Measurements from ENCODE around the gene NAE1. TPM values are rescaled to one million over a fixed set of nuclear protein-coding genes. Genes with fewer than 3 reads are reported as not detected.

NAE1 gene
- total RNA-seq, 1 donor: 91.1 TPM

DNA sequence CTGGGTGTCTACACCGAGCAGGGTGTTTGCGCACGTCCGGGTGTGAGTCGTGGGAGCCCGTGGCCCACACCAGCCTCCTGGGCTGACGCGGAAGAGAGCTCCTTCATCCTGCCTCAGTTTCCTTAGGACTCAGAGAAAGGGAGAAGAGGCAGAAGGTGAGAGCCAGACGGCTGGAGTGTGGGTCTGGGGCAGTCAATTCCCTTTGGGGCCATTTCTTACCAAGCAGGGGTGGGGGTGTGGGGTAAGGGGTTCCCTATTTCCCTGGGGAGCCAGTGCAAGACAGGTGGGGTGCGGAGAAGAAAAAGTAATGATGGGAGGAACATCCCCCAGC, 14.3 kb upstream of the NAE1 start:
- TF ChIP-seq CTCF (IDR thresholded peaks at IDR 0.05; ENCODE audit: insufficient read depth, low read depth, low read length): no peak
- no peak overlapping the region for H3K4me3 ChIP-seq (ENCODE audit: low read depth, low read length)
- no peak for DNase-seq (ENCODE audit: low read depth)

DNA sequence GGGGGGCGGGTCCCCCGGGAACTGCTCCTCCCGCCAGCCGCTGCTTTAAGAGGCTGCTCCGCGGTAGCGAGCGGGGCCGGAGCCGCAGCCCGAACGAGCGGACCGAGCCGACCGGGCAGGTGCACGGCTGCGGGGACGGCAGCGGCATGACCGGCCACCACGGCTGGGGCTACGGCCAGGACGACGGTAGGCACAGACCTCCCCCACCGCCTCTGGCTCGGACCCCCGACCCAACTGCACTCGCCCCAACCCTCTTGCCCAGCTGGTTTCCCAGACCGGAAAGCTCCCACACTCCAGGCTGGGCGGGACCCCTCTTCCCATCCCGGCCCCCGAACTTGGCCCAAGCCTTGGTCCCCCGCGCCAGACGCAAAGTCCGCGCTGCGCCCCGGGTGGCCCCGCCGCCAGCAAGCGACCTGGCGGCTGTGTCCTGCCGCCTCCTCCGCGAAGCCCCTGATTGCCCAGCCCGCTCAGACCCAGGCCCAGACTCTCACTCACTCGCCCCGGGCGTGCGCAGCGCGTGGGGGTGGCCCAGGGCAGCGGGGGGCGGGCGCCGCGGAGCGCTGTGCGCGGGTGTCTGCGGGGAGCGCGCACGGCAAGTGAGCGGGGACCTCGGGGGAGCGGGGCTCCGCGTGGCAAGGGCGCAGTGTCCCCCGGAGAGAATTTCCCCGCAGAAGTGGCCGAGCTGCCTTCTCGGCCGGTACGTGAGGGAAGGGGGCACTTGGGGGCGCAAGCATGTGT, 13.7 kb upstream of the NAE1 start, which contains the start of gene CA7:
Gene CA7, plus strand, starts transcription at position 73 of the 738 bp plus-strand sequence. Its CDS starts 74 bp downstream, at position 147.
- TF ChIP-seq CTCF (IDR thresholded peaks at IDR 0.05; ENCODE audit: insufficient read depth, low read depth, low read length): no peak
- peak within 1 kb of the TSS; percentile 45 for H3K4me3 ChIP-seq (ENCODE audit: low read depth, low read length)
- no peak for DNase-seq (ENCODE audit: low read depth)

GRCh38 chr16:66844009-66844341, 13.2 kb upstream of the NAE1 start:
- no peak for TF ChIP-seq CTCF (IDR thresholded peaks at IDR 0.05; ENCODE audit: insufficient read depth, low read depth, low read length)
- no peak for DNase-seq (ENCODE audit: low read depth)
- peak overlapping the region; percentile 45 for H3K4me3 ChIP-seq (ENCODE audit: low read depth, low read length)

- no peak for TF ChIP-seq CTCF (IDR thresholded peaks at IDR 0.05; ENCODE audit: insufficient read depth, low read depth, low read length)
- DNase-seq (ENCODE audit: low read depth): no peak
- no peak overlapping the region for H3K4me3 ChIP-seq (ENCODE audit: low read depth, low read length)
Observed at GRCh38 chr16:66843191-66843590, 12.4 kb upstream of the NAE1 start.

DNA sequence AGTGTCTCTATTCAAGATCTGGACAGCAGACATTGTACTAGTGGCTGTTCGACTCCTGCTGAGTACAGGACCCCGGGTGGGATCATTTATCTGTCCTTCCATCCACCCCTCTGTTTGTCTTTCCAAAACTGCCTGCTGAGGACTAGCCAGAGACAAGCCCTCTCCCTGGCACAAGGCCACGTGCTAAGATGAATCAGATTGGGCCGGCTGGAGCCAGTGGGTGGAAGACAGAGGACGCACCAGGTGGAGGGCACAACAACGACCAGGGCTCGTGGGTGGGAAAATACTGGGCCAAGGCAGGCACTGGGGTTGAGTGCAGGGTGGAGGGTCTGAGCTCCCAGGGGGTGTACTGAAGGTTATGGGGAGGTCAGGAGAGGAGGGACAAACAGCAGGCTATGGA, 12.0 kb upstream of the NAE1 start:
- DNase-seq (ENCODE audit: low read depth): no peak
- H3K4me3 ChIP-seq (ENCODE audit: low read depth, low read length): no peak overlapping the region
- TF ChIP-seq CTCF (IDR thresholded peaks at IDR 0.05; ENCODE audit: insufficient read depth, low read depth, low read length): no peak

- no peak for DNase-seq (ENCODE audit: low read depth)
- no peak overlapping the region for H3K4me3 ChIP-seq (ENCODE audit: low read depth, low read length)
- no peak for TF ChIP-seq CTCF (IDR thresholded peaks at IDR 0.05; ENCODE audit: insufficient read depth, low read depth, low read length)
Observed at GRCh38 chr16:66841366-66841765, 10.6 kb upstream of the NAE1 start.

GRCh38 chr16:66840883-66841282, 10.1 kb upstream of the NAE1 start:
- TF ChIP-seq CTCF (IDR thresholded peaks at IDR 0.05; ENCODE audit: insufficient read depth, low read depth, low read length): no peak
- no peak for DNase-seq (ENCODE audit: low read depth)
- no peak overlapping the region for H3K4me3 ChIP-seq (ENCODE audit: low read depth, low read length)
